Measurements from ENCODE around the gene MED13.

MED13 gene

DNA sequence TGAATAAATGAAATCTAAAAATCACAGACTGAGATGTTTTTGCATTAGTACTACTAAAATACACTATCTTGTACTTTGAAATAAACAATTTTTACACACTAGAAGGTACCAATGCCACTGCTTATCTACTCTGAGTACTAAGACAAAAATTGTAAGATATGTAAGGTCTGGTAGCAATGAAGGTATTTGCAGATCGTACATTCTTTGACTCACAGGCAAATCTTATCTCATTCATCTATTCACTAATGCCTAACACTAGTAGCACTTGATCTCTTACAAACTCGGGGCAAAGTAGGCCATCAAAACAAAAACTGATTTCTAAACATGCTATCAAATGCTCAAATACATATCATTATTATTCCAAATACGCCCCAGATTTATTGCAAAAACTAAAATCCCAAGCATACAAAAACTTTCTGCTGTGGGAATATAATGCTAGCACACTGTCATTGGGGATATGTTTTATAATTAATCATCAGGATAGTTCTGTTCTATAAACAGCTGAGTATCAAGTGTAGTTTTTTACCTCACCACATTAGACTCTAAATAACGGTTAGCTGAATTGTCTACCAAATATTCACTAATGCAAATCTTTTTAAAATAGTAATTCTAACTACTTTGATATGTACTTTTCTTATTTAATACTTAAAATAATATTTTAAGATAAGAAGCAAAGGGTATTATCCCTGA, 68.0 kb downstream of the MED13 start:
- H3K27ac ChIP-seq, result no peak overlapping the region
- DNase-seq (ENCODE audit: low spot score), result no peak
- TF ChIP-seq, protein P1, sequence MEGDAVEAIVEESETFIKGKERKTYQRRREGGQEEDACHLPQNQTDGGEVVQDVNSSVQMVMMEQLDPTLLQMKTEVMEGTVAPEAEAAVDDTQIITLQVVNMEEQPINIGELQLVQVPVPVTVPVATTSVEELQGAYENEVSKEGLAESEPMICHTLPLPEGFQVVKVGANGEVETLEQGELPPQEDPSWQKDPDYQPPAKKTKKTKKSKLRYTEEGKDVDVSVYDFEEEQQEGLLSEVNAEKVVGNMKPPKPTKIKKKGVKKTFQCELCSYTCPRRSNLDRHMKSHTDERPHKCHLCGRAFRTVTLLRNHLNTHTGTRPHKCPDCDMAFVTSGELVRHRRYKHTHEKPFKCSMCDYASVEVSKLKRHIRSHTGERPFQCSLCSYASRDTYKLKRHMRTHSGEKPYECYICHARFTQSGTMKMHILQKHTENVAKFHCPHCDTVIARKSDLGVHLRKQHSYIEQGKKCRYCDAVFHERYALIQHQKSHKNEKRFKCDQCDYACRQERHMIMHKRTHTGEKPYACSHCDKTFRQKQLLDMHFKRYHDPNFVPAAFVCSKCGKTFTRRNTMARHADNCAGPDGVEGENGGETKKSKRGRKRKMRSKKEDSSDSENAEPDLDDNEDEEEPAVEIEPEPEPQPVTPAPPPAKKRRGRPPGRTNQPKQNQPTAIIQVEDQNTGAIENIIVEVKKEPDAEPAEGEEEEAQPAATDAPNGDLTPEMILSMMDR (conservative IDR thresholded peaks at IDR 0.05; ENCODE audit: low read depth), result no peak
- CTCF ChIA-PET, result no interaction called here
- POLR2A ChIA-PET (ENCODE audit: low non-redundant PET), result no interaction called here

DNA sequence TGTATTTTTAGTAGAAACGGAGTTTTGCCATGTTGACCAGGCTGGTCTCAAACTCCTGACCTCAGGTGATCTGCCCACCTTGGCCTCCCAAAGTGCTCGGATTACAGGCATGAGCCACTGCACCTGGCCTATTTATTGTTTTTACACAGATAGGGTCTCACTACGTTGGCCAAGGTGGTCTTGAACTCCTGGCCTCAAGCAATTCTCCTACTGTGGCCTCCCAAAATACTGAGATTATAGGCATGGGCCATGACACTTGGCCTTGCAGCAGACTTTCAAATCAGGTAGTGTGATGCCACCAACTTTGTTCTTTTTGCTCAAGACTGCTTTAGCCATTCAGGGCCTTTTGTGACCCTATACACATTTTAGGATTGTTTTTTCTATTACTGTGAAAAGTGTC, 75.6 kb downstream of the MED13 start:
- no peak overlapping the region for H3K27ac ChIP-seq
- no peak for DNase-seq (ENCODE audit: low spot score)
- TF ChIP-seq, protein P1 (conservative IDR thresholded peaks at IDR 0.05; ENCODE audit: low read depth), result no peak
- CTCF ChIA-PET, result no interaction called here
- POLR2A ChIA-PET (ENCODE audit: low non-redundant PET), result no interaction called here

DNA sequence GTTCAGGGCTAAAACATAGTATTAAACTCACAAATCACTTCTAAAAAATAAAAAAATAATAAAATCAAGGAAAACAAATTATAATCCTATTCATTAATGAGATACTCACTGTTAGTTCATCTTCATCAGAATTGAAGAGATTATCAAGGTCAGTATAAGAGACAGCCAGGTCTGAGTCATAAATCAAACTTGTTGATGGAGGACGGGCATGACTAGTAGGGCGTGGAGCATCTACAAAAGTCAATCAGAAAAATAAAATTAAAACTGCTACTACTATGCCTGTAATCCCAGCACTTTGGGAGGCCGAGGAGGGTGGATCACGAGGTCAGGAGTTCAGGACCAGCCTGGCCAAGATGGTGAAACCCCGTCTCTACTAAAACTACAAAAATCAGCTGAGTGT, 78.2 kb downstream of the MED13 start:
- POLR2A ChIA-PET (ENCODE audit: low non-redundant PET), result no interaction called here
- H3K27ac ChIP-seq, result peak overlapping the region; percentile 32; the same call in 1 of the 2 replicates
- DNase-seq (ENCODE audit: low spot score), result peak; percentile 16
- CTCF ChIA-PET, result interaction anchor here (0.8 kb wide), 1 partner anchor 593 kb away, joined by 3 read pairs; no protein-coding TSS in a partner anchor
- TF ChIP-seq, protein P1 (conservative IDR thresholded peaks at IDR 0.05; ENCODE audit: low read depth), result no peak

DNA sequence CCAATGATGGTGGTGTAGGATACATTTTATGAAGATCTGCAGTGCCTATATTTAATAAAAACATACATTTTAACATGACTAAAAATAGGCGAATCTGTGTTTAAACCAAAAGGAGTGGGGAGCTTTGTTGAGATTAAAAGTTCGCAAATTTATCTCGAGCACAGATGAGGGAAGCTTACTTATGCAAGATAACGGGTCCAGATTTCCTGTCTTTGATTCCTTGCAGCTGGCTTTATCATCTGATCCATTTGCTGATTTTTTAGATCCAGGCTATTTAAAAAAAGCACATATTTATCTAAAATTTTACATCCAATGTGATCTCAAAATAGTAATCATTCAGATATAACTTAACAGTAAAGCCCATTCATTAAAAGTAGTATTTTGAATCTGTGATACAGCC, 80.3 kb downstream of the MED13 start:
- ChIA-PET CTCF (no interaction called here), POLR2A (ENCODE audit: low non-redundant PET) (no interaction called here)
- DNase-seq (ENCODE audit: low spot score), result no peak
- H3K27ac ChIP-seq, result no peak overlapping the region
- TF ChIP-seq, protein P1 (conservative IDR thresholded peaks at IDR 0.05; ENCODE audit: low read depth), result no peak

DNA sequence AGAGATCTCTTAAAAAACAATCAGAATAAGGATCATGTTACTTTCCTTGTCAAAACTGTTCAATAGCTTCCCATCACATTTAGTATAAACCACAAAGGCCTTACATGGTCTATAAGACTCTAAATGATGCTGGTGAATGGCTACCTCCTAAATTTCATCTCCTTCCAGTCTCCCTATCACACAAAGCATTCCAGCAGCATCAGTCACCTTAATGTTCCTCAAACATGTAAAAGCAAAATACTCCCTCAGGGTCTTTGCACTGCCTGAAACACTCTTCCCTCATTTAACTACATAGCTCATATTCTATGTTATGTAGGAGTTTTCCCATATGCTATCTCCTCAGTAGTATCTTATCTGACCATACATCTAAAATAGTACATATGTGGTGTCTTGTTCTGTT, 83.8 kb downstream of the MED13 start:
- DNase-seq (ENCODE audit: low spot score), result peak; percentile 6
- POLR2A ChIA-PET (ENCODE audit: low non-redundant PET), result no interaction called here
- H3K27ac ChIP-seq, result no peak overlapping the region
- CTCF ChIA-PET, result interaction anchor here (0.6 to 1.1 kb wide), 3 partner anchors 128 to 1879 kb away, joined by 3 to 4 read pairs (median 3); no protein-coding TSS in a partner anchor
- TF ChIP-seq, protein P1 (conservative IDR thresholded peaks at IDR 0.05; ENCODE audit: low read depth), result no peak

DNA sequence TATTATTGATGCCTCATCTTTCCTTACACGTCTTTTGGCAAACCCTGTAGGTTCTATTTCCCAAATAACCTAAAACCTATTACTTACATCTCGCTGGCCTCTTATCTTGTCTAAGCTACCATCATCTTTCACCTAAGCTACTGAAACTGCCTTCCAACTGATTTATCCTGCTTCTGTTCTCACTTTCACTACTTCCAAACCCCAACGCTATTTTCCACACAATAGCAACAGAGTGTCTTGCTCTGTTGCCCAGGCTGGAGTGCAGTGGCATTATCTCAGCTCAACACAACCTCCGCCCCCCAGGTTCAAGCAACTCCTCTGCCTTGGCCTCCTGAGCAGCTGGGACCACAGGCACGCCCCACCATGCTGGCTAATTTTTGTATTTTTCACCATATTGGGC, 84.5 kb downstream of the MED13 start:
- POLR2A ChIA-PET (ENCODE audit: low non-redundant PET), result no interaction called here
- DNase-seq (ENCODE audit: low spot score), result no peak
- CTCF ChIA-PET, result interaction anchor here (0.7 to 1.1 kb wide), 2 partner anchors 61 to 129 kb away, joined by 3 to 4 read pairs; no protein-coding TSS in a partner anchor
- TF ChIP-seq, protein P1 (conservative IDR thresholded peaks at IDR 0.05; ENCODE audit: low read depth), result no peak
- H3K27ac ChIP-seq, result no peak overlapping the region

All from RWPE1 (cell line).